GM13977 (cell line): ENCODE results near the gene DDX1.

Experiments used
- DNase-seq: peaks from one replicate; pipeline ENCODE4 v3.0.0; 2012; ENCODE audit warnings: low spot score
- CTCF ChIP-seq: IDR thresholded peaks from 2 replicates; pipeline ENCODE4 v1.5.1; 2012; ENCODE audit warnings: mild to moderate bottlenecking, control low read depth; ENCODE audit not compliant: insufficient read depth; ENCODE audit errors: extremely low read depth, missing control alignments
- in situ Hi-C: fragments of 300-500 bp; cut with MboI; formaldehyde crosslinking; loops from one replicate; pipeline ENCODE4 v1.12.0; 2022; ENCODE audit warnings: low sequenced_read_pairs, low pct_unique_long_range_greater_than_20kb, mixed read lengths, inconsistent platforms; ENCODE audit not compliant: unreplicated experiment

Gene DDX1

GRCh38 chr2:15642011-15642814 lies 50.5 kb downstream of the DDX1 start:
- DNase-seq = no peak
- in situ Hi-C loops = loop anchor here (25.0 kb wide), 1 partner anchor 295 kb away; the partner anchor contains the start of gene MYCN
- no peak for TF ChIP-seq CTCF

GRCh38 chr2:15642815-15643500 lies 51.3 kb downstream of the DDX1 start:
- in situ Hi-C loops = loop anchor here (25.0 kb wide), 1 partner anchor 294 kb away; the partner anchor contains the start of gene MYCN
- DNase-seq = no peak
- no peak for TF ChIP-seq CTCF

GRCh38 chr2:15643791-15644585 lies 52.3 kb downstream of the DDX1 start:
- in situ Hi-C loops = loop anchor here (25.0 kb wide), 1 partner anchor 293 kb away; the partner anchor contains the start of gene MYCN
- no peak for DNase-seq
- TF ChIP-seq CTCF = no peak

GRCh38 chr2:15645300-15645699 lies 53.6 kb downstream of the DDX1 start:
- no peak for DNase-seq
- TF ChIP-seq CTCF = no peak
- in situ Hi-C loops = loop anchor here (25.0 kb wide), 1 partner anchor 292 kb away; the partner anchor contains the start of gene MYCN

GRCh38 chr2:15645720-15646385 lies 54.2 kb downstream of the DDX1 start:
- in situ Hi-C loops = loop anchor here (25.0 kb wide), 1 partner anchor 291 kb away; the partner anchor contains the start of gene MYCN
- no peak for DNase-seq

More at GRCh38 chr2:15645720-15646385, 54.2 kb downstream of the DDX1 start:
- no peak for TF ChIP-seq CTCF
